ENCODE results near the gene ACTN4. TPM values are rescaled to one million over a fixed set of nuclear protein-coding genes. Genes with fewer than 3 reads are reported as not detected.

The ACTN4 gene
- total and polyA plus RNA-seq, 2 of the 4 experiments (the other 2 are of a cell fraction) = 541 to 659 TPM

GRCh38 chr19:38695832-38696728 is 48.6 kb downstream of the ACTN4 start:
- no peak overlapping the region for H4K91ac ChIP-seq (ENCODE audit: insufficient read depth, low read depth, low read length)
- no peak overlapping the region for H2AK5ac ChIP-seq (ENCODE audit: low read depth, low read length)
- H3K27ac ChIP-seq (ENCODE audit: insufficient read depth, low read length) = no peak overlapping the region
- ATAC-seq (ENCODE audit: low read depth) (no peak), DNase-seq (no peak)
- H4K20me1 ChIP-seq (ENCODE audit: insufficient read depth, low read length) = peaks cover 79% of the 10 kb centered on the region
- no peaks in the 10 kb centered on the region for H3K27me3 ChIP-seq (ENCODE audit: control insufficient read depth, insufficient read depth, low read length)
- no peak overlapping the region for H3K18ac ChIP-seq (ENCODE audit: low read depth, low read length)
- no peak for TF ChIP-seq BHLHE40 (IDR thresholded peaks at IDR 0.05; ENCODE audit: low read depth, low read length)
- no peak for TF ChIP-seq POLR2A (IDR thresholded peaks at IDR 0.05; ENCODE audit: low read depth, low read length)
- no peak for TF ChIP-seq CHD1 (IDR thresholded peaks at IDR 0.05; ENCODE audit: low read depth, low read length)
- no peak for TF ChIP-seq MAFK (IDR thresholded peaks at IDR 0.05; ENCODE audit: low read depth, low read length)
- no peak for TF ChIP-seq ELK1 (IDR thresholded peaks at IDR 0.05; ENCODE audit: borderline replicate concordance, low read depth, low read length)
- no peak for TF ChIP-seq RFX5 (IDR thresholded peaks at IDR 0.05; ENCODE audit: low read depth, low read length)
- dilution Hi-C loops (cut with HindIII; ENCODE audit: low sequenced_read_pairs, unreplicated experiment) = no loop called here
- peak overlapping the region; percentile 27 for H3K23ac ChIP-seq (ENCODE audit: low read depth, low read length)
- ChIA-PET CTCF (no interaction called here), POLR2A (ENCODE audit: unreplicated experiment) (no interaction called here)
- peaks cover 50% of the 10 kb centered on the region for H3K9me1 ChIP-seq (ENCODE audit: insufficient read depth, low read length)
- H3K79me1 ChIP-seq (ENCODE audit: low read depth in 1 of 2, low read length in 2 of 2) = peaks cover 0 to 95% of the 10 kb centered on the region in 2 experiments; a peak in 3 of 4 replicates
- no peak overlapping the region for H3K4ac ChIP-seq (ENCODE audit: low read depth, low read length)
- no peak overlapping the region for H3K4me2 ChIP-seq (ENCODE audit: low read depth, low read length)
- no peak overlapping the region for H2BK20ac ChIP-seq (ENCODE audit: low read depth, low read length)
- H3K9me3 ChIP-seq (ENCODE audit: control insufficient read depth, insufficient read depth, low read length) = no peaks in the 10 kb centered on the region
- H2BK120ac ChIP-seq (ENCODE audit: low read depth, low read length) = no peak overlapping the region
- no peak overlapping the region for H4K8ac ChIP-seq (ENCODE audit: low read depth in 2 of 2, low read length in 2 of 2)
- H3K36me3 ChIP-seq (ENCODE audit: control insufficient read depth, insufficient read depth, low read length) = peaks cover 37% of the 10 kb centered on the region
- in situ Hi-C loops (cut with MboI; ENCODE audit: low sequenced_read_pairs) = no loop called here
- no peak overlapping the region for H3K14ac ChIP-seq (replicated peaks; ENCODE audit: low read depth, low read length)
- no peak overlapping the region for H4K5ac ChIP-seq (ENCODE audit: low read depth, low read length)
- intact Hi-C loops (cut with micrococcal nuclease) = no loop called here
- H2BK15ac ChIP-seq (ENCODE audit: low read depth, low read length) = no peak overlapping the region
- no TSS peak for BruUV-seq (replicated peaks)
- H3K9ac ChIP-seq (ENCODE audit: low read depth, low read length) = no peak overlapping the region
- H2BK5ac ChIP-seq (ENCODE audit: low read depth, low read length, poor library complexity, severe bottlenecking) = no peak overlapping the region
- 100% methylated on average over 4 of the region's 22 CpGs; no CpG with 5 or more reads in 1 of the 2 experiments for WGBS, 2 experiments (ENCODE audit: extremely low coverage in 2 of 2, insufficient read length in 1 of 2)
- no peak overlapping the region for H3K56ac ChIP-seq (ENCODE audit: extremely low read depth, insufficient read depth, low read length)
- H2AFZ ChIP-seq (replicated peaks; ENCODE audit: low read length, poor library complexity) = no peak overlapping the region
- H3K4me1 ChIP-seq (ENCODE audit: control insufficient read depth, insufficient read depth, low read length) = peaks cover 24% of the 10 kb centered on the region
- no peak overlapping the region for H2AK9ac ChIP-seq (replicated peaks; ENCODE audit: low read depth, low read length, poor library complexity)
- no peak overlapping the region for H3K4me3 ChIP-seq (ENCODE audit: insufficient read depth, low read depth, low read length)

All from IMR-90 (cell line).